HFFc6 (cell line): ENCODE data around the gene GSTP1. TPM values are rescaled to one million over a fixed set of nuclear protein-coding genes. Genes with fewer than 3 reads are reported as not detected.
A peak's percentile ranks its signal among the peaks of the same experiment; 100 is the strongest.
"Not testable (repeated sequence)": the region's sequence is repeated elsewhere in the genome, so short reads cannot be mapped to it uniquely, and the experiment has no call there.

Experiments used
- DNase-seq: peaks from one replicate; pipeline ENCODE4 v3.0.0-alpha.2; 2018
- H3K27ac Mint-ChIP-seq: 2 replicates; pipeline ENCODE4 v1.8.0; 2020; ENCODE audit warnings: mild to moderate bottlenecking, mixed read lengths
- H3K27me3 Mint-ChIP-seq: 2 replicates; pipeline ENCODE4 v1.8.0; 2021; ENCODE audit warnings: mild to moderate bottlenecking, moderate library complexity, mixed read lengths; ENCODE audit not compliant: insufficient read depth
- H3K36me3 Mint-ChIP-seq: 2 replicates; pipeline ENCODE4 v1.8.0; 2021; ENCODE audit warnings: low read depth, mixed read lengths
- H3K4me1 Mint-ChIP-seq: 2 replicates; pipeline ENCODE4 v1.8.0; 2020; ENCODE audit warnings: low read depth, mixed read lengths
- H3K4me3 Mint-ChIP-seq: 2 replicates; pipeline ENCODE4 v1.8.0; 2020; ENCODE audit warnings: mild to moderate bottlenecking, moderate library complexity, mixed read lengths
- H3K9me3 Mint-ChIP-seq: 2 replicates; pipeline ENCODE4 v1.8.0; 2020; ENCODE audit warnings: mild to moderate bottlenecking, mixed read lengths
- total RNA-seq, 6 experiments: library from RNA; stranded (reverse); fragmentation: NEBNext Ultra II Directional; extraction: Animal tissue kit (Norgen Biotek cat#: 25700); gene quantifications; 2 replicates in 1 of 6; 3 replicates in 5 of 6; pipeline ENCODE4 v1.2.3, GENCODE V29; 2021
- TF ChIP-seq, protein P1 (sequence below): fragments of 200-600 bp; sonication (generic); IDR thresholded peaks from 2 replicates; pipeline ENCODE4 v1.5.0; 2021; ENCODE audit warnings: antibody characterized with exemption, mild to moderate bottlenecking

Gene GSTP1
- total RNA-seq, 6 experiments from 2014 or later, result 497 to 569 (median 512) TPM

DNA sequence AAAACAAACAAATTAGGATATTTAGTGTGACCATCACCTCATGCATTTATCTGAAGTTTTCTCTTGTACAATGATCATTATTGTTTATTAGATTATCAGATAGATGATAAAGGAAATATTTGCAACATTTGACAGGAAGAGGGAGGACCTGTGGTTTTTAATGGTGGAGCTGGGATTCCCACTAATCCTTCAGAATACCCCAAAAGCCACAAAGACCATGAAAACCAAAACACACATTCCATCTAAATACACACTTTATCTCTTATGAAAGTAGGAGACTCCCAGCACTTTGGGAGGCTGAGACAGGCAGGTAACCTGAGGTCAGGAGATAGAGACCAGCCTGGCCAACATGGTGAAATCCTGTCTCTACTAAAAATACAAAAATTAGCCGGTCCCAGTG, 15.5 kb downstream of the GSTP1 start:
- no peaks in the 10 kb centered on the region for H3K4me1 Mint-ChIP-seq
- H3K36me3 Mint-ChIP-seq, result no peaks in the 10 kb centered on the region
- TF ChIP-seq, protein P1, sequence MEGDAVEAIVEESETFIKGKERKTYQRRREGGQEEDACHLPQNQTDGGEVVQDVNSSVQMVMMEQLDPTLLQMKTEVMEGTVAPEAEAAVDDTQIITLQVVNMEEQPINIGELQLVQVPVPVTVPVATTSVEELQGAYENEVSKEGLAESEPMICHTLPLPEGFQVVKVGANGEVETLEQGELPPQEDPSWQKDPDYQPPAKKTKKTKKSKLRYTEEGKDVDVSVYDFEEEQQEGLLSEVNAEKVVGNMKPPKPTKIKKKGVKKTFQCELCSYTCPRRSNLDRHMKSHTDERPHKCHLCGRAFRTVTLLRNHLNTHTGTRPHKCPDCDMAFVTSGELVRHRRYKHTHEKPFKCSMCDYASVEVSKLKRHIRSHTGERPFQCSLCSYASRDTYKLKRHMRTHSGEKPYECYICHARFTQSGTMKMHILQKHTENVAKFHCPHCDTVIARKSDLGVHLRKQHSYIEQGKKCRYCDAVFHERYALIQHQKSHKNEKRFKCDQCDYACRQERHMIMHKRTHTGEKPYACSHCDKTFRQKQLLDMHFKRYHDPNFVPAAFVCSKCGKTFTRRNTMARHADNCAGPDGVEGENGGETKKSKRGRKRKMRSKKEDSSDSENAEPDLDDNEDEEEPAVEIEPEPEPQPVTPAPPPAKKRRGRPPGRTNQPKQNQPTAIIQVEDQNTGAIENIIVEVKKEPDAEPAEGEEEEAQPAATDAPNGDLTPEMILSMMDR, result no peak
- no peak overlapping the region for H3K4me3 Mint-ChIP-seq
- H3K27me3 Mint-ChIP-seq, result peaks cover 41% of the 10 kb centered on the region
- peaks cover 4% of the 10 kb centered on the region; the same call in 1 of the 2 replicates for H3K9me3 Mint-ChIP-seq
- DNase-seq, result no peak
- no peak overlapping the region for H3K27ac Mint-ChIP-seq

DNA sequence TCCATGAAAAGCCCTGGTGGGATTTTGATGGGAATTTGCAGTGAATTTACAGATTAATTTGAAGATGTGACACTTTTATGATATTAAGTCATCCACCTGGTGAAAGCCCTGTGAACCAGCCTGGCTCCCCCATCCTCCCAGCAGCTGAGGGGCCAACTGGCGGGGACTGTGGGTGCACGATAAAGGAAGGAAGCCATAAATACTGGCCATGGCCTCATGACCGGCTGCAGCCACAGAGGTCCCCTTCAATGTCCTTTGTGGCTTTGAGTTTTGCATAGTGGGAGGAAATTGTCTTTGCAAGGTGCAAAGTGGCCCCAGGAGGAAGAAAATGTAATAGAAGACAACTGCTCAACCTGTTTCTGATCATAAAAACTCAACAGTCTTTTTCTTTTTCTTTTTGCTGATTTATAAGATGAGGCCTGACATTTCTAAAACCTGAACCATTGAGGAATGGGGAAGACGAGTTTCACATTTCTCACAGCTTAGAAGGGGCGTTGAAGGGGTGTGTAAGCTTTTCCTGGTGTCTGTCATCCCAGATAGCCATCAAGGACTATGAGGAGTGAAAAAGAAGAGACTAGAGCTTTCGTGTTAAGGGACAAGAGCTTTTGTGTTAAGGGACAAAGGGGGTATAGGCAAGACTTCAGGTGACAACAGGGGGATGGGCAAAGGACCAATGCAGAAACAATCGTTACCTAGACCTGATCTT, 16.9 kb downstream of the GSTP1 start:
- Mint-ChIP-seq H3K27ac (no peak overlapping the region), H3K9me3 (peaks cover 4% of the 10 kb centered on the region; the same call in 1 of the 2 replicates), H3K4me3 (no peak overlapping the region), H3K27me3 (peaks cover 48% of the 10 kb centered on the region), H3K4me1 (peaks cover 1% of the 10 kb centered on the region), H3K36me3 (no peaks in the 10 kb centered on the region)
- DNase-seq, result no peak
- TF ChIP-seq, protein P1, result no peak

DNA sequence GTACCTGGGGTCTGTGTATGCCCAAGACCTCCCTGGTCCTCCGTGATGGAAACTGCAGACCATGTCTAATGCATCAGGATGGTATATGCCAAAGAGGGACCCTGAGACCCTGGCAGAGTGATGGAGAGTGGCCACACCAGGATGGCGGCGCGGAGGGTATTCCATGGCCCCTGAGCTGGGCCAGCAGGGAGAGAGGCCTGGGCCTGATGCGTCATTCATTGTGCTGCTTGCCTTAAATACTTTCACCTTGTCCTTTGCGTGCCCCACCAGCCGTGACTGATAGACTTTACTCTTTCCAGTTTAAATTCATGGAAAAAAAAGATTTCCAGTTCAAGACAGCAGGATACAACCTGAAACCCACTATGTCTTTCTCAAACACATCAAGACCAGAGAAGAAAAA, 17.5 kb downstream of the GSTP1 start:
- DNase-seq, result no peak
- H3K9me3 Mint-ChIP-seq, result peaks cover 4% of the 10 kb centered on the region; the same call in 1 of the 2 replicates
- H3K4me3 Mint-ChIP-seq, result no peak overlapping the region
- H3K27me3 Mint-ChIP-seq, result peaks cover 48% of the 10 kb centered on the region
- TF ChIP-seq, protein P1, result no peak
- H3K36me3 Mint-ChIP-seq, result no peaks in the 10 kb centered on the region
- H3K4me1 Mint-ChIP-seq, result peaks cover 7% of the 10 kb centered on the region
- no peak overlapping the region for H3K27ac Mint-ChIP-seq

DNA sequence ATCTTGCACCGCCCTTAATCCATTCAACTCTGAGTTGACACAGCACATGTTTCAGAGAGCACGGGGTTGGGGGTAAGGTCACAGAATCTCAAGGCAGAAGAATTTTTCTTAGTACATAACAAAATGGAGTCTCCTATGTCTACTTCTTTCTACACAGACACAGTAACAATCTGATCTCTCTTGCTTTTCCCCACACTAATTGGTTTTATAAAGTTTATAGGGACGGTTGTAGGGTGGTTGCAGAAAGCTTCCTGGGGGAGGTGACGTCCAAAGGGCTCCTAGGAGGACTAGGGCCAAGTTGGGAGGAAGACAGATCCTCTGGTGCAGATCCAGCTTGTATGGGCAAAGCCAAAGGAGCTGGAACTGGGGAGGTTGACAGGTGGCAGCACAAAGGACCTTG, 20.5 kb downstream of the GSTP1 start:
- Mint-ChIP-seq H3K4me1 (peaks cover 12% of the 10 kb centered on the region), H3K27me3 (peaks cover 31% of the 10 kb centered on the region)
- H3K36me3 Mint-ChIP-seq, DNase-seq, H3K27ac Mint-ChIP-seq, H3K9me3 Mint-ChIP-seq, H3K4me3 Mint-ChIP-seq: not testable (repeated sequence)

DNA sequence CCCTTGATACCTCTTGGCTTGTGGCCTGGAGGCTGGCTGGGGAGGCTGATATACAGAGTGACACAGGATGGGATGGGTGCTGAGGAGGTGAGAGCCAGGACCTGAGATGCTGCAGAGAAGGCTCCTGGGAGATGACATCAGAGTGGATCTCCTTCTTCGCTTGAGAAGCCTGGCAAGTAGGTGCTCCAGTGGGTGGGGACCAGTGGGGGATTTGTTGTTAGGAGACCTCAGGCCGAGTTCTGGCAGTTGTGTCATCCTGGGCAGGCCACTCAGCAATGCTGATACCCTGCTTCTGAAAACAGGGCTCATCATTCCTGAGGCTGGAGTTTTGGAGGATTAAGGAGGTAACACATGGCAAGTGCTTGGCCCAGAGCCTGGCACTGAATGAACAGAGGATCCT, 21.2 kb downstream of the GSTP1 start:
- peaks cover 24% of the 10 kb centered on the region for H3K27me3 Mint-ChIP-seq
- H3K27ac Mint-ChIP-seq, result no peak overlapping the region
- peaks cover 12% of the 10 kb centered on the region for H3K4me1 Mint-ChIP-seq
- TF ChIP-seq, protein P1, result no peak
- no peak overlapping the region for H3K4me3 Mint-ChIP-seq
- H3K9me3 Mint-ChIP-seq, result peaks cover 4% of the 10 kb centered on the region; the same call in 1 of the 2 replicates
- no peaks in the 10 kb centered on the region for H3K36me3 Mint-ChIP-seq
- no peak for DNase-seq

DNA sequence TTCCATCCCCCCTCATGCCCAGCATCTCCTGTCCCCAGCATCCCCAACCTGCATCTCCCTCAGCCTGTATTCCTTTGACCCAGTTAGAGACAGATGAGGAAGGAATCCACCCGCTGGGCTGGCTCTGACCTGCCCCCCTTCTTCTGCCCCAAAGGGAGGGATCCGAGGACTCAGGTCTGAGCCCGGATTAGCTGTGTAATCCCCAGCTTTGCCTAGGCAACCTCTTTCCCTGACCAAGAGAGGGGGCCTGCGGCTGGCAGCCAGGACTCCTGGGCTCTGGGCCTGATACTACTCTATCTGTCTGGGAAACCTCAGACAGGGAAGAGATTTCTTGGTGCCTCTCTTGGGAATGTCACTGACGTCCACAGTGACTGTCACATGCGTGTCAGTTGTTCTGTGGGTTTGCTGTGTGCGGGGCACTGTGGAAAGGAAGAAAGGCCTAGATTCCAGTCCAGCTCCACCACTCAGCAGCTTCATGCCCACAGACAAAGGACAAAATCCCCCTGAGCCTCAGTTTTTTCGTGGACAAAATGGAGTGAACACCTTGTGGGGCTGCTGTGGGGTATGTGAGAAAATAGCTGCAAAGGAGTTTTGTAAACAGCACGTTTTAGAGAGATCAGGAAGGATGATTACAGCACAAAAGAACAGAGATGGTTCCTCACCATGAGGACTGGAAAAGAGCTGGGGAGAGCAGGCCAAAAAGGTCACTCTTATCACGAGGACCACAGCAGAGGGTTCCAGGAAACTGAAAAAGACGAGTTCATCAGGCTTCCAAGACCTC, 21.8 kb downstream of the GSTP1 start:
- DNase-seq, result no peak
- Mint-ChIP-seq H3K4me3 (peak overlapping the region; percentile 45; the same call in 1 of the 2 replicates), H3K4me1 (peaks cover 12% of the 10 kb centered on the region), H3K9me3 (peaks cover 4% of the 10 kb centered on the region; the same call in 1 of the 2 replicates), H3K27me3 (peaks cover 21% of the 10 kb centered on the region), H3K36me3 (no peaks in the 10 kb centered on the region), H3K27ac (no peak overlapping the region)
- TF ChIP-seq, protein P1, result no peak
